Type B pancreatic cell (in vitro differentiated cells): ENCODE measurements around the gene CCNY. TPM values are rescaled to one million over a fixed set of nuclear protein-coding genes. Genes with fewer than 3 reads are reported as not detected.

Experiments
- DNase-seq: peaks from one replicate; pipeline ENCODE4 v3.0.0; 2021; ENCODE audit warnings: mixed read lengths; ENCODE audit not compliant: unreplicated experiment; ENCODE audit errors: extremely low spot score
- H3K27ac Mint-ChIP-seq: 2 replicates; pipeline ENCODE4 v1.8.0; 2021; ENCODE audit warnings: mild to moderate bottlenecking, mixed read lengths
- H3K27me3 Mint-ChIP-seq: 2 replicates; pipeline ENCODE4 v1.8.0; 2021; ENCODE audit warnings: mixed read lengths
- H3K36me3 Mint-ChIP-seq: 2 replicates; pipeline ENCODE4 v1.8.0; 2021; ENCODE audit warnings: mixed read lengths
- H3K4me1 Mint-ChIP-seq: one replicate; pipeline ENCODE4 v1.8.0; 2021; ENCODE audit warnings: mixed read lengths; ENCODE audit not compliant: unreplicated experiment
- H3K4me3 Mint-ChIP-seq: 2 replicates; pipeline ENCODE4 v1.8.0; 2021; ENCODE audit warnings: mild to moderate bottlenecking, mixed read lengths
- H3K9me3 Mint-ChIP-seq: 2 replicates; pipeline ENCODE4 v1.8.0; 2021; ENCODE audit warnings: mixed read lengths
- CTCF ChIP-seq: fragments of 200-600 bp; sonication (generic); conservative IDR thresholded peaks from 2 replicates; pipeline ENCODE4 v1.5.0; 2021; ENCODE audit warnings: antibody characterized with exemption, mild to moderate bottlenecking
- total RNA-seq: library from RNA; stranded (reverse); gene quantifications from 2 replicates; pipeline ENCODE4 v1.2.1, GENCODE V29; 2021; ENCODE audit warnings: low replicate concordance

Gene CCNY
- total RNA-seq, 1 donor from 2014 or later: 74.6 TPM

DNA sequence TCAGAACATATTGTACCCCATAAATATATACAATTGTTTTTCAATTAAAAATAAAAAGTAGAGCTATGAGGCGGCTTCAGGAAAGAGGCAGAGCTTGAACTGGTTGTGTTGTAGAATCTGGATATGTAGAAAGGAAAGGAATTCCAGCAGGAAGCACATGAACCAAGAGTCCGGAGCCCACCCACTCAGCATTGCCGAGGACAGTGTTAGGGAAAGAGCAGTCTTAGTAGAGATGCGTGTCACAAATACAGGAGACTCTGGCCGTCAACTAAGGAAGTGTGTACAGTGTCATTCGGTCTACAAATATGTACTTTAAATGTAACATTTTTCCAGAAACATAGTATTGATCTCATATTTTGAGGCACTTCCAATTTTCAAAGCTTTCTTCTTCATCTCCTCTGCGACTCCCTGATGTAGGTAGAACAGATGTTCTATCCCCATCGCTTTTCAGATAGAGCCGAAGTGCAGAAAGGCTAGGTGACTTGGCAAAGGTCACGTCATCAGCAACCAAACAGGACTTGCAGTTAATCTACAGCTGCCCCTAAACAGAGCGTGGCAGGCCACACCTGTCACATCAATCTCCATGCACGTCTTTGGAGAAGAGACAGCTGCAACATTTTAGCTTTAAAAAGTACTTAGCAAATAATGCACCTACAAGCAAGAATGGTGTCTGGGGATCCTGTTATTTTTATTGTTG, 243.6 kb downstream of the CCNY start:
- H3K36me3 Mint-ChIP-seq: peaks cover 5% of the 10 kb centered on the region

DNA sequence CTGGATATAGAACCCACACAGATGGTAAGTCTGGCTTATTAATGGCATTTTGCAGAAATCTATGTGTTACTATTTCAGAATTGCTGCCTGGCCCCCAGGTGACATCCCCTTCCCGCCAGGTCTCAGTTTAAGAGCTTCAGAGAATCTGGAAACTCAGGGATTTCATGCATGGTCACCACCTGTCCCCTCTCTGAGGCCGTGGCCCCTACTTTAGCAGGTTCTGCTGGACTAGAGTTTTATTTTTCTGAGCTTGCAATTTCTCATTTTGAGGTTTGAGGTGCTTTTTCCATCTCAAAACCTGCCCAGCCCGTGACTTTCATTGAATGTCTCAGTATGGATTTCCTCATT, 244.1 kb downstream of the CCNY start:
- Mint-ChIP-seq H3K4me1 (peaks cover 4% of the 10 kb centered on the region), H3K27me3 (peaks cover under 1% of the 10 kb centered on the region), H3K36me3 (peaks cover 2% of the 10 kb centered on the region), H3K4me3 (no peak overlapping the region), H3K9me3 (no peaks in the 10 kb centered on the region), H3K27ac (no peak overlapping the region)
- no peak for DNase-seq
- TF ChIP-seq CTCF: no peak

More for the DNA sequence above, 243.6 kb downstream of the CCNY start:
- H3K9me3 Mint-ChIP-seq: no peaks in the 10 kb centered on the region
- H3K27ac Mint-ChIP-seq: no peak overlapping the region
- TF ChIP-seq CTCF: no peak
- H3K27me3 Mint-ChIP-seq: no peaks in the 10 kb centered on the region
- no peak overlapping the region for H3K4me3 Mint-ChIP-seq
- DNase-seq: no peak
- H3K4me1 Mint-ChIP-seq: peaks cover 4% of the 10 kb centered on the region

GRCh38 chr10:35581655-35582054, 245.3 kb downstream of the CCNY start:
- no peak for DNase-seq
- no peak for TF ChIP-seq CTCF
- Mint-ChIP-seq H3K27ac (no peak overlapping the region), H3K4me3 (no peak overlapping the region), H3K27me3 (peaks cover 4% of the 10 kb centered on the region), H3K4me1 (peaks cover 4% of the 10 kb centered on the region), H3K36me3 (no peaks in the 10 kb centered on the region), H3K9me3 (no peaks in the 10 kb centered on the region)

GRCh38 chr10:35584946-35585345, 248.6 kb downstream of the CCNY start:
- Mint-ChIP-seq H3K27me3 (peaks cover 4% of the 10 kb centered on the region), H3K27ac (no peak overlapping the region), H3K4me1 (no peaks in the 10 kb centered on the region), H3K9me3 (no peaks in the 10 kb centered on the region), H3K36me3 (no peaks in the 10 kb centered on the region), H3K4me3 (no peak overlapping the region)
- TF ChIP-seq CTCF: no peak
- DNase-seq: no peak

DNA sequence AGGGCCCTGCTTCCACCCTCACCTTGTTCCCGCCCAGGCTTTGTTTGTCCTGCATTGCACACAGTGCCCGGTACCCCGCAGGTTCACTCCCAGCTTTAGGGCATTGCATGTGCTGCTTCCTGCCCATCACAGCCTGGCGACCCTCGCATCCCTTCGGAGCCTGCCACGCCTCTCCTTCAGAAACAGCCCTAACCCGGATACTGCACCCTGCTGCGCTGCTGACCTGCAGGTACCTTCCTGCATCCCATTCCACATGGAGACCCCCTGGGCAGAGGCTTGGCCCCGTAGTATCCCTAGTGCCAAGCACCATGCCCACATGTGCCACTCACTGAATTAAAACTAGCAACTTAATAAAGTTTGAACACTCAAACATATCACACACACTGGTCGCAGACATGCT, 249.0 kb downstream of the CCNY start:
- Mint-ChIP-seq H3K4me3 (no peak overlapping the region), H3K4me1 (no peaks in the 10 kb centered on the region), H3K36me3 (no peaks in the 10 kb centered on the region), H3K27me3 (peaks cover 4% of the 10 kb centered on the region), H3K9me3 (no peaks in the 10 kb centered on the region), H3K27ac (no peak overlapping the region)
- no peak for TF ChIP-seq CTCF
- no peak for DNase-seq
